K562 (cell line): Measurements from ENCODE around the gene ARL8A. TPM values are rescaled to one million over a fixed set of nuclear protein-coding genes. Genes with fewer than 3 reads are reported as not detected.

Experiments used
- FOSL1 ChIP-seq: fragments of 200-800 bp; sonication (Bioruptor generic); conservative IDR thresholded peaks from 2 replicates; pipeline ENCODE4 v1.6.1; 2016; ENCODE audit warnings: missing genetic modification characterization, missing compliant biosample characterization
- ILK ChIP-seq: fragments of 450-650 bp; IDR thresholded peaks from 2 replicates; pipeline ENCODE4 v1.6.1; 2016; ENCODE audit warnings: missing genetic modification characterization, low read depth, mild to moderate bottlenecking, missing compliant biosample characterization, moderate library complexity, borderline replicate concordance
- JUND ChIP-seq, 2 experiments: IDR thresholded peaks; 2 replicates in 1 of 2; 3 replicates in 1 of 2; pipeline ENCODE4 v1.6.1; 2011; ENCODE audit warnings: borderline replicate concordance in 2 of 2, low read depth in 2 of 2, low read length in 2 of 2, improper control_type of control experiment in 1 of 2, missing biosample characterization in 1 of 2, missing genetic modification characterization in 1 of 2, missing genetic modification reagents in 1 of 2
- MEF2A ChIP-seq: IDR thresholded peaks from 2 replicates; pipeline ENCODE4 v1.6.1; 2011; ENCODE audit warnings: low read depth, mild to moderate bottlenecking, low read length, moderate library complexity; ENCODE audit not compliant: control insufficient read depth
- NCOA2 ChIP-seq, 2 experiments: fragments of 450-650 bp; IDR thresholded peaks; 2 replicates each; pipeline ENCODE4 v1.6.1; 2018; ENCODE audit warnings: mild to moderate bottlenecking in 2 of 2, moderate library complexity in 1 of 2; ENCODE audit not compliant: partially characterized antibody in 2 of 2
- NONO ChIP-seq, 2 experiments: fragments of 200-400 bp in 1 of 2; fragments of 450-650 bp in 1 of 2; formaldehyde crosslinking in 1 of 2; IDR thresholded peaks; 2 replicates each; pipeline ENCODE4 v1.6.1; 2017; ENCODE audit warnings: low read depth in 2 of 2, mild to moderate bottlenecking in 2 of 2, moderate library complexity in 2 of 2, low read length in 1 of 2
- RBM14 ChIP-seq: fragments of 200-400 bp; formaldehyde crosslinking; IDR thresholded peaks from 2 replicates; pipeline ENCODE4 v1.6.1; 2018; ENCODE audit warnings: low read depth, mild to moderate bottlenecking, low read length, moderate library complexity, borderline replicate concordance; ENCODE audit not compliant: insufficient read depth
- RHOXF2B ChIP-seq: fragments of 250-450 bp; sonication (Bioruptor Pico); conservative IDR thresholded peaks from 2 replicates; pipeline ENCODE4 v1.5.1; 2021
- XRCC5 ChIP-seq: fragments of 200-400 bp; formaldehyde crosslinking; IDR thresholded peaks from 2 replicates; pipeline ENCODE4 v1.6.1; 2017; ENCODE audit warnings: low read depth, mild to moderate bottlenecking, low read length
- ZBTB11 ChIP-seq, 3 experiments: fragments of 200-800 bp in 1 of 3; fragments of 250-450 bp in 1 of 3; fragments of 450-650 bp in 1 of 3; sonication (Bioruptor Pico) in 1 of 3; sonication (Bioruptor generic) in 1 of 3; formaldehyde crosslinking in 1 of 3; IDR thresholded peaks; 2 replicates each; pipeline versions ENCODE4 v1.6.1 to v1.8.0; 2016 to 2022; ENCODE audit warnings: mild to moderate bottlenecking in 2 of 3, missing genetic modification characterization in 2 of 3, missing compliant biosample characterization in 1 of 3, moderate library complexity in 1 of 3
- ZEB2 ChIP-seq: fragments of 450-650 bp; IDR thresholded peaks from 2 replicates; pipeline ENCODE4 v1.6.1; 2016
- ZNF217 ChIP-seq: sonication (generic); formaldehyde crosslinking; IDR thresholded peaks from 2 replicates; pipeline ENCODE4 v1.8.0; 2022; ENCODE audit warnings: mild to moderate bottlenecking, missing genetic modification reagents
- ZNF507 ChIP-seq: conservative IDR thresholded peaks from 2 replicates; pipeline ENCODE4 v1.6.1; 2017; ENCODE audit warnings: missing genetic modification characterization, missing compliant biosample characterization
- ZNF699 ChIP-seq: fragments of 250-450 bp; sonication (Bioruptor Pico); IDR thresholded peaks from 2 replicates; pipeline ENCODE4 v1.8.0; 2021; ENCODE audit warnings: mild to moderate bottlenecking, moderate library complexity; ENCODE audit not compliant: insufficient replicate concordance
- ZNF75A ChIP-seq: fragments of 450-650 bp; formaldehyde crosslinking; IDR thresholded peaks from 2 replicates; pipeline ENCODE4 v1.4.0; 2020; ENCODE audit warnings: mild to moderate bottlenecking
- polyA plus RNA-seq, 8 experiments: library from polyadenylated mRNA; depleted of rRNA in 4 of 8; stranded (reverse) in 5 of 8; unstranded in 3 of 8; fragments of >200 nt; fragmentation: Nextera tagmentation in 2 of 8; fragmentation: Illumina TruSeq in 1 of 8; extraction: Ambion mirVana in 2 of 8; extraction: Trizol in 1 of 8; gene quantifications; 2 replicates each; pipeline versions ENCODE4 v1.2.1 to v1.2.3, GENCODE V29; 2011 to 2014; ENCODE audit warnings: inconsistent platforms in 1 of 8, missing spikeins in 1 of 8
- total RNA-seq, 7 experiments: library from RNA; depleted of rRNA in 6 of 7; stranded (reverse); fragments of >200 nt in 6 of 7; fragmentation: Illumina TruSeq in 2 of 7; extraction: Trizol in 2 of 7; gene quantifications; 2 replicates each; pipeline versions ENCODE4 v1.2.1 to v1.2.3, GENCODE V29; 2011 to 2021; ENCODE audit warnings: low replicate concordance in 1 of 7
- TF ChIP-seq, protein P1 (sequence below): sonication (generic); formaldehyde crosslinking; IDR thresholded peaks from 2 replicates; pipeline ENCODE4 v1.8.0; 2022; ENCODE audit warnings: mild to moderate bottlenecking, missing genetic modification reagents
- TF ChIP-seq, protein P2 (sequence below): fragments of 150-350 bp; IDR thresholded peaks from 2 replicates; pipeline ENCODE4 v1.6.1; 2014; ENCODE audit warnings: low read depth, mild to moderate bottlenecking, low read length, borderline replicate concordance

Gene ARL8A
- total and polyA plus RNA-seq, 9 of the 15 experiments (the other 6 are each of a cell fraction or from before 2014, with no cell fraction given): 0.17 to 27.3 (median 15.6) TPM

DNA sequence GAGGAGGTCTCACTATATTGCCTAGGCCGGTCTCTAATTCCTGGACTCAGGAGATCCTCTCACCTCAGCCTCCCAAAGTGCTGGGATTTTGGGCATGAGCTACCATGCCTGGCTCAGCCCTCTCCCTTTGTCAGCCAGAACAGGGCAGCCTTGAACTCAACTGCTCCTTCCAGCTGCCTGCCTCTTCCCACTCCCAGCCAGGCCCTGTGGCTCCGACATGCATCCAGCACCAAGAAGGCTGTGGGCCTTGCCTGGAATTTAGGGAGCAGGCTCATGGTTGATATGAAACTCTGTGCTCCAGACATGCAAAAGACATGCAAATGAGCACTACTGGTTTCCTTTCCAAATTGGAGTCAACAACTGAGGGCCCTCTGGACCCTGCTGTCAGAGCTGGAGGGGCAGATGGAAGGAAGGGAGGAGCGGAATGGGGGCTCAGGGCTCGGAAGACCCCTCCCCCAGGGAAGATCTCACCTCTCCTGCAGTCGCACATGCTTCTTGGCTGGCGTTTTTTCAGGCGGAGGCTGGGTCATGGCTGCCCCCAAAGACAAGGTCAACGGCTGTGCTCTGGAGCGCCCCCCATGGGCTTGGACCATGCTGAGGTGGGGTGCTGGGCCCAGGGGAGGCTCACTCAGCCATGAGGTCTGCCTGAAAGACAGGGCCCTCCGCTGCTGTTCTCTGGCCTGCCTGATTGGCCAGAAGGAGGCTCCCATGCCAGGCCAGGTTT lies 14.4 kb upstream of the ARL8A start (continued):
- TF ChIP-seq ZBTB11 (CRISPR knock-in tag; IDR thresholded peaks at IDR 0.05) (no peak; a peak in 1 of 6 replicates), ZNF75A (CRISPR knock-in tag) (no peak; the same call in 1 of the 2 replicates), FOSL1 (tag) (no peak), MEF2A (no peak), ZEB2 (peak; percentile 34; the same call in 1 of the 2 replicates), ZNF507 (tag) (no peak), ZNF217 (CRISPR knock-in tag) (no peak), ILK (tag) (no peak), ZNF699 (CRISPR knock-in tag) (no peak), NONO (IDR thresholded peaks at IDR 0.05; ENCODE audit: low read depth in 2 of 2, low read length in 1 of 2) (peak in 1 of 2 experiments; percentile 72; a peak in 1 of 4 replicates), NCOA2 (IDR thresholded peaks at IDR 0.05; ENCODE audit: partially characterized antibody in 2 of 2) (no peak), RBM14 (no peak), XRCC5 (peak; percentile 16; the same call in 1 of the 2 replicates), RHOXF2B (CRISPR knock-in tag) (0 out of 2 replicates have a peak, but pooled peaks have one; percentile 5), JUND (IDR thresholded peaks at IDR 0.05; ENCODE audit: borderline replicate concordance, low read depth, low read length) (peak; percentile 47; the same call in 1 of the 2 replicates), JUND (tag; IDR thresholded peaks at IDR 0.05; ENCODE audit: borderline replicate concordance, low read depth, low read length) (no peak; the same call in 2 of the 3 replicates)
- TF ChIP-seq, protein P1, sequence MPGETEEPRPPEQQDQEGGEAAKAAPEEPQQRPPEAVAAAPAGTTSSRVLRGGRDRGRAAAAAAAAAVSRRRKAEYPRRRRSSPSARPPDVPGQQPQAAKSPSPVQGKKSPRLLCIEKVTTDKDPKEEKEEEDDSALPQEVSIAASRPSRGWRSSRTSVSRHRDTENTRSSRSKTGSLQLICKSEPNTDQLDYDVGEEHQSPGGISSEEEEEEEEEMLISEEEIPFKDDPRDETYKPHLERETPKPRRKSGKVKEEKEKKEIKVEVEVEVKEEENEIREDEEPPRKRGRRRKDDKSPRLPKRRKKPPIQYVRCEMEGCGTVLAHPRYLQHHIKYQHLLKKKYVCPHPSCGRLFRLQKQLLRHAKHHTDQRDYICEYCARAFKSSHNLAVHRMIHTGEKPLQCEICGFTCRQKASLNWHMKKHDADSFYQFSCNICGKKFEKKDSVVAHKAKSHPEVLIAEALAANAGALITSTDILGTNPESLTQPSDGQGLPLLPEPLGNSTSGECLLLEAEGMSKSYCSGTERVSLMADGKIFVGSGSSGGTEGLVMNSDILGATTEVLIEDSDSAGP (CRISPR knock-in tag): 0 out of 2 replicates have a peak, but pooled peaks have one; percentile 49
- TF ChIP-seq, protein P2, sequence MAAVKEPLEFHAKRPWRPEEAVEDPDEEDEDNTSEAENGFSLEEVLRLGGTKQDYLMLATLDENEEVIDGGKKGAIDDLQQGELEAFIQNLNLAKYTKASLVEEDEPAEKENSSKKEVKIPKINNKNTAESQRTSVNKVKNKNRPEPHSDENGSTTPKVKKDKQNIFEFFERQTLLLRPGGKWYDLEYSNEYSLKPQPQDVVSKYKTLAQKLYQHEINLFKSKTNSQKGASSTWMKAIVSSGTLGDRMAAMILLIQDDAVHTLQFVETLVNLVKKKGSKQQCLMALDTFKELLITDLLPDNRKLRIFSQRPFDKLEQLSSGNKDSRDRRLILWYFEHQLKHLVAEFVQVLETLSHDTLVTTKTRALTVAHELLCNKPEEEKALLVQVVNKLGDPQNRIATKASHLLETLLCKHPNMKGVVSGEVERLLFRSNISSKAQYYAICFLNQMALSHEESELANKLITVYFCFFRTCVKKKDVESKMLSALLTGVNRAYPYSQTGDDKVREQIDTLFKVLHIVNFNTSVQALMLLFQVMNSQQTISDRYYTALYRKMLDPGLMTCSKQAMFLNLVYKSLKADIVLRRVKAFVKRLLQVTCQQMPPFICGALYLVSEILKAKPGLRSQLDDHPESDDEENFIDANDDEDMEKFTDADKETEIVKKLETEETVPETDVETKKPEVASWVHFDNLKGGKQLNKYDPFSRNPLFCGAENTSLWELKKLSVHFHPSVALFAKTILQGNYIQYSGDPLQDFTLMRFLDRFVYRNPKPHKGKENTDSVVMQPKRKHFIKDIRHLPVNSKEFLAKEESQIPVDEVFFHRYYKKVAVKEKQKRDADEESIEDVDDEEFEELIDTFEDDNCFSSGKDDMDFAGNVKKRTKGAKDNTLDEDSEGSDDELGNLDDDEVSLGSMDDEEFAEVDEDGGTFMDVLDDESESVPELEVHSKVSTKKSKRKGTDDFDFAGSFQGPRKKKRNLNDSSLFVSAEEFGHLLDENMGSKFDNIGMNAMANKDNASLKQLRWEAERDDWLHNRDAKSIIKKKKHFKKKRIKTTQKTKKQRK: no peak
